GM19043 (cell line): ENCODE results near the gene DDI2.
"Not testable (repeated sequence)": the region's sequence is repeated elsewhere in the genome, so short reads cannot be mapped to it uniquely, and the experiment has no call there.

Experiments used
- ATAC-seq: cut with Tn5 transposase; IDR thresholded peaks from one replicate; pipeline ENCODE4 v1.9.1; 2021; ENCODE audit warnings: low read depth; ENCODE audit not compliant: unreplicated experiment

The DDI2 gene

GRCh38 chr1:15676688-15677661 lies 59.7 kb downstream of the DDI2 start:
- ATAC-seq, result no peak

DNA sequence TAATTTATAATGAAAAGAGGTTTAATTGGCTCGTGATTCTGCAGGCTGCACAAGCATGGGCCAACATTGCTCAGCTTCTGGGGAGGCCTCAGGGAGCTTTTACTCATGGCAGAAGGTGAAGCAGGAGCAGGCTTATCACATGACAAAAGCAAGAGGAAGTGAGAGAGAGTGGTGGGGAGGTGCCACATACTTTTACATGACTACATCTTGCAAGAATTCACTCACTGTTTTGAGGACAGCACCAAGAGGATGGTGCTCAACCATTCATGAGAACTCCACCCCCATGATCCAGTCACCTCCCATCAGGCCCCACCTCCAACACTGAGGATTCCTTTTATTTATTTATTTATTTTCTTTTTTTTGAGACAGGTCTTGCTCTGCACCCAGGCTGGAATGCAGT lies 61.3 kb downstream of the DDI2 start:
- ATAC-seq, result no peak

DNA sequence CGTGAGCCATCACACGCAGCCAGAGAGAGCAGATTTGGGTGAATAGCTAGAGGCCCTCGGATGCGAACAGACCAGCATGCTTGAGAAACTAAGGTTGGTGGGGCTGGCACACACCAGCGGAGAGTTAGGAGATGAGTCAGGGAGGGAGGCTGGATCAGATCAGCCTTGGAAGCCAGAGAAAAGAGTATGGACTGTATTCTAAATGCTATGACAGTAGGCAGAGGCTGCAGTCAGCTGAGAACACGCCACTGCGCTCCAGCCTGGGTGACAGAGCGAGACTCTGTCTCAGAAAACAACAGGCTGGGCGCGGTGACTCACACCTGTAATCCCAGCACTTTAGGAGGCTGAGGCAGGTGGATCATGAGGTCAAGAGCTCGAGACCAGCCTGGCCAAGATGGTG lies 62.9 kb downstream of the DDI2 start:
- ATAC-seq, result no peak

- no peak for ATAC-seq
Measured at GRCh38 chr1:15680561-15681348, 63.5 kb downstream of the DDI2 start.

DNA sequence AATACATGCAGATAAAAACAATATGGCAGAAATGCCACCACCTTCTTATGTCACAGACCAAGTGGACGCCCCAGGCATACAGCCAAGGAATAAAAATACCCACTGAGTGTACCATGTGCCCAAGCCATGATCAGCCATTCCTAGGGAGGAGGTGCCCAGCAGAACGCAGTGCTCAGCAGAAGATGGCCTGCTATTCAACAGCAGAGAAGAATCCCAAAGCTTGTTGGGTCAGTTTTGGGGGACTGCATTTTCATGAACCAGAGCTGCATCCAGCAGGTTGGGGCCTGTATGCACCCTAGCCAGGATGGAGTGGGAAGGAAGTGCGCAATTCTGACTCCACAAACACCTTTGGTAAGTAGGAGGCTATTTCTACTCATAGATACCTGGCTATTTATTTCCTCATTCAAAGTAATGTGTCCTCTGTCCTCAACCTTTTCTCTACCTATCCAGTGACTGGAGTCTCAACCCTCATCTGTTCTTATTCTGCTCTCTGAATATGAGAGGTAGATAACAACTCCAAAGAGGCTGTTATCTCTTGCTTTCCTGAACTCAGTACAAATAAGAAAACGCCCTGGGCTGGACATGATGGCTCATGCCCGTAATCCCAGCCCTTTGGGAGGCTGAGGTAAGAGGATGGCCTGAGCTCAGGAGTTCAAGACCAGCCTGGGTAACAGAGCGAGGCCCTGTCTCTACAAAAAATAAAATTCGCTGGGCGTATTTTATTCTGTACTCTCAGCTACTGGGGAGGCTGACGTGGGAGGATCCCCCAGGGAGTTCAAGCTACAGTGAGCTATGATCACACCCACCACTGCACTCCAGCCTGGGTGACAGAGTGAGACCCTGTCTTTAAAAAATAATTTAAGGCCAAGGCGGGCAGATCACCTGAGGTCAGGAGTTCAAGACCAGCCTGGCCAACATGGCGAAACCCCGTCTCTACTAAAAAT lies 64.4 kb downstream of the DDI2 start:
- ATAC-seq, result no peak

DNA sequence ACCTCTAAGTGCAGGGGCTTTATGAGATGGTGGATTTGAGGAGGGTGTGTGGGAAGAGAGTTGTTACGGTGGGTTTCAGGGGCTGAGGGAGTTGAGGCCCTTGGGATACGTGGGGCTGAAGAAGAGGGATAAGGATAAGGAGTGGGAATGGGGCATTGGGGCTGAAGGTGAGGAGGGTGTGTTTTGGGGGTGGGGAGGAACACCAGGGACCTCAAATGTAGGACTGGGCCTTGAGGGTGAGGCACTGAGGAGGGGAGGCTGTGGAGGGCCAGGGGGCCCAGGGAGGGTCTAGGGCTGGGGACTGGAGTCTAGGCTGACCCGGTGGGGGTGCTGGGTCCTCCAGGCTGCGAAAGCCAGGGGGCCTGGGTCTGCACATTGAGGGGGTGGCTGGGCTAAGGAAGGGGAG lies 65.7 kb downstream of the DDI2 start:
- no peak for ATAC-seq

DNA sequence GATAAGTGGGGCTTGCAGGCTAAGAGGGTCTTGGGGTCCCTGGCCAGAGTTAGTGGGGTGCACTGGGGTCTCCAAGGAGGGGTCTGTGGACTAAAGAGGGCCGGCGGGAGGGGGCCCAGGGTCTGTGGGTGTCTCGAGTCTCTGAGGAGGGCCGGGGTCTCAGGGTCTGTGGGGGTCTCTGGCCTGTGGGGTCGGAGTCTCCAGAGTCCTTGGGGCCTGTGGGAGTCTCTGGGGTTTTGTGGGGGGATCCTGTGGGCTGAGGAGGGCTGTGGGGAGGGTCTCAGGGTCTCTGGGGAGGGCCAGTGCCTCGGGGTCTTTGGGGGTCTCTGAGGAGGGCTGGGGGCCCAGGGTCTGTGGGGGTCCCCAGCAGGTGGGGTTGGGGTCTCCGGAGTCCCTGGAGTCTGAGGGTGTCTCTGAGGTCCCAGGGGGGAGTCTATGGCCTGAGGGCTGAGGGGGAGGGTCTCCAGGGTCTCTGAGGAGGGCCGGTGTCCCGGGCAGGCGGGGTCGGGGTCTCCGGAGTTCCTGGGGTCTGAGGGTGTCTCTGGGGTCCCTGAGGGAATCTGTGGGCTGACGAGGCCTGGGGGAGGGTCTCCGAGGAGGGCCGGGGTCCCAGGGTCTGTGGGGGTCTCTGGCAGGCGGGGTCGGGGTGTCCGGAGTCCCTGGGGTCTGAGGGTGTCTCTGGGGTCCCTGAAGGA lies 66.2 kb downstream of the DDI2 start:
- no peak for ATAC-seq

DNA sequence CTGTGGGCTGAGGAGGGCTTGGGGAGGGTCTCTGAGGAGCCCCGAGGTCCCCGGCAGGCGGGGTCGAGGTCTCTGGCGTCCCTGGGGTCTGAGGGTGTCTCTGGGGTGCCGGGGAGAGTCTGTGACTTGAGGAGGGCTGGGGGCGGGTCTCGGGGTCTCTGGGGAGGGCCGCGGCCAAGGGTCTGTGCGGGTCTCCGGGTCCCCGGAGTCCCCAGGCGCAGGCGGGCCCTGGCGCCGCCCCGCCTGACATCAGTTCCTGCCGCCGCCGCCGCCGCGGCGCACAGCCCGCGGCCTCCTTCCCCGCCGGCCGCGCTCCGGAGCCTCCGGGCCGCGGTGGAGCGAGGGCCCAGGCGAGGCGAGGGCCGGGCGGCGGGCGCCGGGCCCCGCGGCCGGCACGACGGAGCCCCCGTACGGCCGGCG lies 66.8 kb downstream of the DDI2 start, which contains the start of gene PLEKHM2:
Gene PLEKHM2 (plus strand): TSS at position 279 of the 420 bp plus-strand sequence. CDS start 239 bp downstream, outside the sequence.
- no peak for ATAC-seq

DNA sequence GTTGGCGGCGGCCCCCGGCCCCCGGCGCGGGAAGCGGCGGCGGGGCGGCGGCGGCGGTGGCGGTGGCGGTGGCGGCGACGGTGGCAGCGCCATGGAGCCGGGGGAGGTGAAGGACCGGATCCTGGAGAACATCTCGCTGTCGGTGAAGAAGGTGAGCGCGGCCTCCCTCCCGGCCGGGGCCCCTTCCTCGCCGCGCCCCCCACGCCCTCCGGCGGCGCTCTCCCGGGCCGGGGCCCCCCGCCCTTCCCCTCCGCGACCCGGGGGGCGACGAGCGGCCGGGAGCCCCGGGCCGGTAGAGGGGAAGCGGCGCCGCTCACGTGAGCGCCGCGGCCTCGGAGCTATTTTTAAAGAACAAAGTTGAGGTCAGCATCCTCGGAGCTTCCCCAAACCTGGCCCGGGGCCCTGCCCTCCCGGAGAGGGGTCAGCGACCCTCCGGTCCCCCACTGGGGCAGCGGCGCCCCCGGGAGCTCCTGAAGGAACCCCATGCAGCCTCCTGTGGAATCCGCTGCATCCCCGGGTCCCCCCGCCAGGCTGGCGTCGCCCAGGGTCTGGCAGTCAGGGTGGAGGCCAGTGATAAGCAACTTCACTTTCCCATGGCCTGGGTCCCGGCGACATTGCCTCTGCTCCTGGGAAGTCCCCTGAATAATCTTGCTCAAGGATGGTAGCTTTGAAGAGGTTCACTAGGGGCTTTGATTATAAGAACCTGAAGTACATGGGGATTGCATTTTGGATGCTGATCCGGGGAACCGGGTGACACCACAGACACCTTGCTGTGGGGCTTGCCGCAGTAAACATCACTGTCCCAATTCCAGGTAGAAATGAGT lies 67.4 kb downstream of the DDI2 start:
- ATAC-seq, result no peak

DNA sequence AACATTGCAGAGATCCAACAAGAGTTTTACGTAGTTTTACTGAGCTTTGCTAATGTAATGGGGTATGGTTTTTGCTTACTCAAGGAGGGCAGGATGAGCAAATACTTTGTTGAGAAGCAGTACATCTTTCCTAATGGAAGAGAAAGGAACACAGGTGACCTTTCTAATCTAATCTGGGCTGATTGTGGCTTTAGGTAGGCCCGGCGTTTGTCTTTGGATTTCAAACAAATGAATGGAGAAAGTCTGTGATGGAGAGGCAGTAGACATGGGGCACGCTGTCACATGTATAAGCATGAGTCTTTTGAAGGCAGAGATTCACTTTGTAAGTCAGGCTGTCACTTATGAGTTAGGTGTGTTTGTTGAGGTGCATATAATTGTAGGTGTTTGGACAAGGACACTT lies 68.6 kb downstream of the DDI2 start:
- no peak for ATAC-seq

GRCh38 chr1:15687446-15687845 lies 70.2 kb downstream of the DDI2 start:
- no peak for ATAC-seq

- ATAC-seq, result no peak
Measured at GRCh38 chr1:15690317-15690716, 73.1 kb downstream of the DDI2 start.

DNA sequence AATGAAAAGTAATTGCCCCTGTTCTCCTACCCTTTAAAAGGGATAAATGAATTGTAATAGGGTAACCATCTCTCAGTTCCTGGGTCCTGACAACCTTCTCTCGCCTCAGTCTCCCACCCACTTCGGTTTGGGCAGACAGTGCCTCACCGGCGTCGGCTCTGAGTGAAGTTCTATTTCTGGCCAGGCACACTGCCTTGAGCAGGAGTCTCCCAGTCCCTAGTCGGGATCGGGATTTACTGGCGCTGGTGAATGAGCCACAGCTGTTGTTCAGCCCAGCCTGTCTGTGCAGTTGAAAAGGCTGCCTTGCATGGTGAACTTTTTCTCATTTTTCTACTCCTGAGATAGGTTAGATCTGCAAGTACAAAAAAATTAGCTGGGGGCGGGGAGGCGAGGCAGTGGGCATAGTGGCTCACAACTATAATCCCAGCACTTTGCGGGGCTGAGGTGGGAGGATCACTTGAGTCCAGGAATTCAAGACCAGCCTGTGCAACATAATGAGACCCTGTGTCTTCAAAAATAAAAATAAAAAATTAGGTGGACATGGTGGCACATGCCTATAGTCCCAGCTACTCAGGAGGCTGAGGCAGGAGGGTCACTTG lies 74.3 kb downstream of the DDI2 start:
- ATAC-seq, result no peak

- ATAC-seq, result no peak
Measured at GRCh38 chr1:15692121-15692682, 74.9 kb downstream of the DDI2 start.

GRCh38 chr1:15693371-15693770 lies 76.1 kb downstream of the DDI2 start:
- no peak for ATAC-seq

- peak; percentile 91 for ATAC-seq
Measured at GRCh38 chr1:15696956-15697521, 79.8 kb downstream of the DDI2 start.

GRCh38 chr1:15698201-15698600 lies 80.9 kb downstream of the DDI2 start:
- no peak for ATAC-seq

- ATAC-seq, result not testable (repeated sequence)
Measured at GRCh38 chr1:15699321-15699720, 82.1 kb downstream of the DDI2 start.
